Stimulated activated CD8-positive, alpha-beta memory T cell treated with anti-CD3 and anti-CD28 coated beads, Interleukin-7, amount 100 ng/mL, for 1 hour (primary cell): Measurements from ENCODE around the gene DNAH2.
"Not testable (repeated sequence)": the region's sequence is repeated elsewhere in the genome, so short reads cannot be mapped to it uniquely, and the experiment has no call there.

Source experiments
- DNase-seq, 2 donors: peaks; one replicate each; pipeline ENCODE4 v3.0.0-alpha.2; 2020; ENCODE audit warnings: low read depth in 2 of 2

Gene DNAH2

DNA sequence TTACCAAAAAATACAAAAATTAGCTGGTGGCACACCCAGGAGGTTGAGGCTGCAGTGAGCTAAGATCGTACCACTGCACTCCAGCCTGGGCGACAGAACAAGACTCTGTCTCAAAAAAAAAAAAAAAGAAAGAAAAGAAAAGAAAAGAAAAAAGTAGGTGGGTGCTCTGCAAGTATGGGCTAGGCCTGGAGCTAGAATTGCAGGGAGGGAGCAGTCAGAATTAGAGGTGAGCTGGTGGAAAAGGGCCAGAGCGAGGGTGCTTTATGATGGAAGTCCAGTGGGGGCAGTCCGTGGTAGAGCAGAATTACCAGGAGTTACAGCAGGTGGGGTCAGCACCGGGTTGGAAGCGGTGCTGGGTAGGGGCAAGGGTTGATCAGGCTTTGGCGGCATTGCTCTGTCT, 59.5 kb downstream of the DNAH2 start:
- no peak for DNase-seq

GRCh38 chr17:7780736-7781135, 63.2 kb downstream of the DNAH2 start:
- DNase-seq, result no peak

GRCh38 chr17:7781429-7781828, 63.9 kb downstream of the DNAH2 start:
- DNase-seq, result no peak

- DNase-seq, result no peak
Measured at GRCh38 chr17:7782240-7782639, 64.7 kb downstream of the DNAH2 start.

- DNase-seq, result no peak
Measured at GRCh38 chr17:7786866-7787265, 69.3 kb downstream of the DNAH2 start.

GRCh38 chr17:7789131-7789530, 71.6 kb downstream of the DNAH2 start:
- no peak for DNase-seq

DNA sequence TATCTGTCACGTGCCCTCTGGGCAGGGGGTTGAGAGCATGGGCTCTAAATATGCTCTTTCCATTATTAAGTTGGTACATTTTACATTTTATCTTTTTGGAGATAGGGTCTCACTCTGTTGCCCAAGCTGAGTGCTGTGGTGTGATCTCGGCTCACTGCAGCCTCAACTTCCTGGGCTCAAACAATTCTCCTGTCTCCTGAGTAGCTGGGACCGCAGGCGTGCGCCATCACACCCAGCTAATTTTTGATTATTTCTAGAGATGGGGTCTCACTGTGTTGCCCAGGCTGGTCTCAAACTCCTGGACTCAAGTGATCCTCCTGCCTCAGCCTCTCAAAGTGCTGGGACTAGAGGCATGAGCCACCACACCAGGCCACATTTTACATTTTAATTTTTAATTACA, 72.6 kb downstream of the DNAH2 start:
- no peak for DNase-seq

GRCh38 chr17:7792611-7793010, 75.1 kb downstream of the DNAH2 start:
- no peak for DNase-seq

GRCh38 chr17:7794075-7794663, 76.6 kb downstream of the DNAH2 start:
- no peak for DNase-seq

DNA sequence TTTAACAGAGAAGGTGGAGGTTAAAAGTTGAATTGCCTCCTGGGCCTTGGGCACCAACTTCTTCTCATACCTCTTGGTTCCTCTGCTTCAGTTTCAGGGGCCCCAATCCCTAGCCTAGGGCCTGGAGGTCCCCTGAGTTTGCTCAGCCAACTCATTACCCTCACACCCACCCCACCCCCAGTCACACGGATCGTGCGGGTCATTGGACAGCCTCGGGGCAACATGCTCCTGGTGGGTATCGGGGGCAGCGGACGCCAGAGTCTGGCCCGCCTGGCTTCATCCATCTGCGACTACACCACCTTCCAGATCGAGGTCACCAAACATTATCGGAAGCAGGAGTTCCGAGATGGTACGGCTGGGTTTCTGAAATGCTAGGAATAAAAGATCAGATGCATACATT, 80.4 kb downstream of the DNAH2 start:
- DNase-seq, result no peak

GRCh38 chr17:7798839-7799238, 81.3 kb downstream of the DNAH2 start:
- no peak for DNase-seq

GRCh38 chr17:7803981-7804380, 86.4 kb downstream of the DNAH2 start:
- DNase-seq, result no peak

DNA sequence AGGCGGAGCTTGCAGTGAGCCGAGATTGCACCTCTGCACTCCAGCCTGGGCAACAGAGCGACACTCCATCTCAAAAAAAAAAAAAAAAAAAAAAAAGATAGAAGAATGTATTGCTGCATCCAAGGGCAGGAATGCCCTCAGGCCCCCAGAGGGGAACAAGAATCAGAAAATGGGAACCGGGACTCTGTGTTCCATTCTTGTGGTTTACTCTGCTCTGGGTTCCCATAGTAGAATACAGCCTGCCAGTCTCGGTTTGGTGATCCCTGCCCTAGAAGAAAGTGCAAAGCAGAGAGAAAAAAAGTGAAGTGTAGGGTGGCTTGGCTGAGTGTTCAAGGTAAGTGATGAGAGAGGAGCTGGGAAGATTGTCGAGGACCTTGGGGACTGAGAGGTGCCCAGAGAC, 89.0 kb downstream of the DNAH2 start:
- DNase-seq, result no peak

DNA sequence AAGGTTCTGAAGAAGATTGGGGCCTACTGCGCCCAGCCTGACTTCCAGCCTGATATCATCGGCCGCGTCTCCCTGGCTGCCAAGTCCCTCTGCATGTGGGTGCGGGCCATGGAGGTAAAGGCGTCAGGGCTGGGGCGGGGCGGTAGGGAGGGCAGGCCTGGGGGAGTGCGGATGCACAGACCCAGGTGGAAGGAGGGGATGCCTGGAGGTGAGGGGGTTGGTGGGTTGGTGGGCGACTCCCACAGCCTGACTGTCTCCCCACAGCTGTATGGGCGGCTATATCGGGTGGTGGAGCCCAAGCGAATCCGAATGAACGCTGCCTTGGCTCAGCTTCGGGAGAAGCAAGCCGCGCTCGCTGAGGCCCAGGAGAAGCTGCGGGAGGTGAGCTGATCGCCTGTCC, 89.7 kb downstream of the DNAH2 start:
- no peak for DNase-seq

DNA sequence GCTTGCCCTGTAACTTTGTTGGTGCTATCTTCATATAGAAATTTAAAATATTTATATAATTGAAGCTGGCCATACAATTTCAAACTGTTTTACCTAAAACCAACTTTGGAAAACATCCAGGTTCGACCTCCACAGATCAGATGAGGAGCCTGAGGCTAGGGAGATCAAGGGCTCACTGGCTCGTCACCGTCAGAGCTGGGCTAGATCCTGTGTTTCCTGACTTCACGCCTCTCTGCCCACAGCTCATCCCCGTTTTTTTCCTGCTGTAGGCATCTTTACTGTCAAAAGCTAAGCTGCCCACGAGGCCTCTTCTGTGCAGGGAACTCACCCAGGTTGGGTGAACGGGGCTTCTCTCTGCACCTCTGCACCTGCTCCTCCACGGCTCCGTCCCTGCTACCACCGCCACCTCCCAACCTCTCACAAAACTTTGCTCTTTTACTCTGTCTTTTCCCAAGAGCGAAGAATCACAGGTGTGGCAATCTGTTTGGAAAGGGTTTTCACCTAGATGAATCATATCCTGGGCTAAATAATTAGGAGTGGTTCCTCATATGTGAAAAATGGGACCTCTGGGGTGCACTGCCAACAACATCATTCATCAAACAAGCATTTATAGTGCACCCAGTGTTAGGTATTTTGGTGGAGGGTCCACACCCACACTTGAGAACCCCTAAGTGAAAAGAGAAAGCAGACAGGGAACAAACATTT, 91.7 kb downstream of the DNAH2 start:
- no peak for DNase-seq

DNA sequence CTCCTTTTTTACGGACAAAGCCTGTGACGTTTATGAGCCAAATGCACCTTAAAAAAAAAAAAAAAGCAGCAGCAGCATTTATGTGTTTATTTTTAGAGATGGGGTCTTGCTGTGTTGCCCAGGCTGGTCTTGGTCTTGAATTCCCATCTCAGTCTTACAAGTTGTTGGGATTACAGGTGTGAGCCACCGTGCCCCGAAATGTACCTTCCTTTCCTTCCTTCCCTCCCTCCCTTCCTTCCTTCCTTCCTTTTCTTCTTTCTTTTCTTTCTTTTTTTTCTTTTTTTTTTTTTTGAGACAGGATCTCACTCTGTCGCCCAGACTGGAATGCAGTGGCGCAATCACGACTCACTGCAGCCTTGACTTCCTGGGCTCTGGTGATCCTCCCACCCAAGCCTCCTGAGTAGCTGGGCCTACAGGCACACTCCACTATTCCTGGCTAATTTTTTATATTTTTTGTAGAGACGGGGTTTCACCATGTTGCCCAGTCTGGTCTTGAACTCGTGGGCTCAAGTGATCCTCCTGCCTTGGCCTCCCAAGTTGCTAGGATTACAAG, 92.3 kb downstream of the DNAH2 start:
- not testable (repeated sequence) for DNase-seq

- DNase-seq, result no peak
Measured at GRCh38 chr17:7811251-7811650, 93.7 kb downstream of the DNAH2 start.

GRCh38 chr17:7814969-7815368, 97.4 kb downstream of the DNAH2 start:
- DNase-seq, result no peak

DNA sequence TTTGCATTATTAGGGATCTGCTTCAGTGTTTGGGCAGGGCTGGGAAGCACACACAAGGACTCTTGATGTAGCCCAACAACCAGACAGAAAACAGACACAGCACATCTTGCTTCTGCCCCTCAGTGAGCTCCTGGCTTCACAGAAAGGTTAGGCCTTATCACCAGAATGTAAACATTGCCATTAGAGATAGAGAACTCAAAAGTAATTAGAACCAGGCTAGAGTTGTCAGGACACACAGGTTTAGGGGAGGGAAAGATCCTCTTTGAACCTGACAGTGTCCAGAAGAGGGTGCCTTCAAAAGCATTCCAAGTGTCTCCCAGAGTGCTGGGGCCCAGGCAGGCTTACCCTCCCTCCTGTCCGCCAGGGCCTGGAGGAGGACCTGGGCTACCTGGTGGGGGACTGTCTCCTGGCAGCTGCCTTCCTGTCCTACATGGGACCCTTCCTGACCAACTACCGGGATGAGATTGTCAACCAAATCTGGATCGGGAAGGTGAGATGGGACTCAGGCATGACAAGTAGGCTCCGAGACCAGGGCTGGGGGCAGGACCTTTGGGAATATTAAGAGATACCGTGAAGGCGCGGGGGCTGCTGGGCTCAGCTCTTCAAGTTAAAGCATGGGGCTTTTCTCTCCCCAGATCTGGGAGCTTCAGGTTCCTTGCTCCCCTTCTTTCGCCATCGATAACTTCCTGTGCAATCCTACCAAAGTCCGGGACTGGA, 99.5 kb downstream of the DNAH2 start:
- DNase-seq, result no peak

DNA sequence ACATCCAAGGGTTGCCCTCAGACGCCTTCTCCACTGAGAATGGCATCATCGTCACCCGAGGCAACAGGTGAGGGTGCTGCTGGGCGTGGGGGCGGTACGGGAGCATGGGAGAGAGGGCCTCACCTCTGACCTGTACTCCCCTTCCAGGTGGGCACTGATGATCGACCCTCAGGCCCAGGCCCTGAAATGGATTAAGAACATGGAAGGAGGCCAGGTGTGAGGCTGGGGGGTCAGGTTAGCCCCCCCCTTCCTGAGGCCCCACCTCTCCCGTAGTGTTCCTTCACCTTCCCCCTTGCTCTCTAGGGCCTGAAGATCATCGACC, 100.1 kb downstream of the DNAH2 start:
- no peak for DNase-seq

- no peak for DNase-seq
Measured at GRCh38 chr17:7818026-7818425, 100.5 kb downstream of the DNAH2 start.

DNA sequence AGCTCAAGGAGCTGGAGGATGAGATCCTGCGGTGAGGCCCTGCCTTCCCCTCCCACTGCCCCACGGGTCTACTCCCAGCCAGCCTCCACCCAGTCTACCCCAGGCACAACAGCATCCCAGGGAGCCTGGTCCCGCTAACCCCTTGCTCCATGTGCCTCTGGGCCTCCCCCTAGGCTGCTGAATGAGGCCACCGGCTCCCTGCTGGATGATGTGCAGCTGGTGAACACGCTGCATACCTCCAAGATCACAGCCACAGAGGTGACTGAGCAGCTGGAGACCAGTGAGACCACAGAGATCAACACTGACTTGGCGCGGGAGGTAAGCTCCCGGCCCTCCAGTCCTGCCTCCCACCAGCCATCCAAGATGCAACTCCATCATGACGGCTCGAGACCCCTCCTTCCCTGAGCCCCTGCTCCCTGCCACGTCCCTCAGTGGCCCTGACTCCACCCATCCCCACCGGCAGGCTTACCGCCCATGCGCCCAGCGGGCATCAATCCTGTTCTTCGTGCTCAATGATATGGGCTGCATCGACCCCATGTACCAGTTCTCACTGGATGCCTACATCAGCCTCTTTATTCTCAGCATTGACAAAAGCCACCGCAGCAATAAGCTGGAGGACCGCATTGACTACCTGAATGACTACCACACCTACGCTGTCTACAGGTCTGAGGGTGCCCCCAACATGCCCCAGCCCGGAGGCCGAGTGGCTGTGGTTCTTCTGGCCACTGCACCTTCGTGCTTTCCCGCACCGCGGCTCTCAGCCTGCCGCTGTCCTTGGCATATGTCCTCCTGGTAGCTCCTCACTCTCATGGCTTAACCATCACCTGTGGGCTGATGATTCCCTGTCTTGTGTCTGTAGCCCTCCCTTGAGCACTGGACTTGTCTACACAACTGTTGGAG, 101.5 kb downstream of the DNAH2 start:
- DNase-seq, result no peak
